Mesendoderm (in vitro differentiated cells): ENCODE measurements around the gene EVI2B.
A peak's percentile ranks its signal among the peaks of the same experiment; 100 is the strongest.
"Not testable (repeated sequence)": the region's sequence is repeated elsewhere in the genome, so short reads cannot be mapped to it uniquely, and the experiment has no call there.

Source experiments
- DNase-seq: peaks from one replicate; pipeline ENCODE4 v3.0.0; 2013
- H2AK5ac ChIP-seq: 2 replicates; pipeline ENCODE4 v1.6.1; 2013; ENCODE audit warnings: low read length, inconsistent platforms
- H2BK120ac ChIP-seq: 2 replicates; pipeline ENCODE4 v1.6.1; 2013; ENCODE audit warnings: low read depth, mild to moderate bottlenecking, low read length, moderate library complexity, mixed read lengths
- H2BK15ac ChIP-seq: replicated peaks from 2 replicates; pipeline ENCODE4 v1.6.1; 2013; ENCODE audit warnings: low read depth, mild to moderate bottlenecking, moderate library complexity
- H2BK5ac ChIP-seq: 2 replicates; pipeline ENCODE4 v1.6.1; 2013; ENCODE audit warnings: low read length, inconsistent platforms
- H3K18ac ChIP-seq: 2 replicates; pipeline ENCODE4 v1.6.1; 2013; ENCODE audit warnings: mild to moderate bottlenecking, low read length, mixed read lengths
- H3K23ac ChIP-seq: one replicate; pipeline ENCODE4 v1.6.1; 2013; ENCODE audit warnings: low read length
- H3K27ac ChIP-seq: 2 replicates; pipeline ENCODE4 v1.5.1; 2013; ENCODE audit warnings: low read depth, mild to moderate bottlenecking, inconsistent platforms, low read length, moderate library complexity
- H3K27me3 ChIP-seq: 2 replicates; pipeline ENCODE4 v1.6.1; 2013; ENCODE audit warnings: low read length, control low read depth, mild to moderate bottlenecking, inconsistent platforms; ENCODE audit not compliant: insufficient read depth, poor library complexity
- H3K36me3 ChIP-seq: 2 replicates; pipeline ENCODE4 v1.6.1; 2013; ENCODE audit warnings: low read length, inconsistent platforms; ENCODE audit not compliant: control insufficient read depth, insufficient read depth
- H3K4ac ChIP-seq: one replicate; pipeline ENCODE4 v1.6.1; 2013; ENCODE audit warnings: low read depth, mild to moderate bottlenecking, low read length, moderate library complexity
- H3K4me1 ChIP-seq: 2 replicates; pipeline ENCODE4 v1.6.1; 2013; ENCODE audit warnings: low read depth, low read length, inconsistent platforms; ENCODE audit not compliant: control insufficient read depth
- H3K4me2 ChIP-seq: 2 replicates; pipeline ENCODE4 v1.6.1; 2013; ENCODE audit warnings: low read length
- H3K4me3 ChIP-seq: 2 replicates; pipeline ENCODE4 v1.5.1; 2013; ENCODE audit warnings: mild to moderate bottlenecking, low read length
- H3K56ac ChIP-seq: one replicate; pipeline ENCODE4 v1.6.1; 2013; ENCODE audit warnings: low read length
- H3K79me1 ChIP-seq: 2 replicates; pipeline ENCODE4 v1.6.1; 2013; ENCODE audit warnings: low read length, inconsistent platforms
- H3K79me2 ChIP-seq: 2 replicates; pipeline ENCODE4 v1.6.1; 2013; ENCODE audit warnings: mild to moderate bottlenecking, low read length; ENCODE audit not compliant: control insufficient read depth, insufficient read depth
- H3K9ac ChIP-seq: 2 replicates; pipeline ENCODE4 v1.6.1; 2013; ENCODE audit warnings: low read length, inconsistent platforms
- H4K5ac ChIP-seq: one replicate; pipeline ENCODE4 v1.6.1; 2013; ENCODE audit warnings: low read length
- H4K8ac ChIP-seq: one replicate; pipeline ENCODE4 v1.6.1; 2013; ENCODE audit warnings: low read depth, mild to moderate bottlenecking, control low read depth, low read length, moderate library complexity
- WGBS: extraction: QIAGEN DNeasy Blood & Tissue Kit; methylation state at CpG from one replicate; pipeline ENCODE4 v1.1.7; 2013; ENCODE audit warnings: low lambda C conversion rate, missing lambda C conversion rate; ENCODE audit not compliant: insufficient coverage; ENCODE audit errors: extremely low coverage; 5-methylcytosine and 5-hydroxymethylcytosine counted together

Gene EVI2B

GRCh38 chr17:31269036-31269577 lies 44.7 kb downstream of the EVI2B start:
- Histone ChIP-seq H3K23ac (no peak overlapping the region), H2BK120ac (no peak overlapping the region)

GRCh38 chr17:31266042-31266441 lies 47.8 kb downstream of the EVI2B start:
- Histone ChIP-seq H3K4ac (no peak overlapping the region), H2BK120ac (no peak overlapping the region), H3K56ac (no peak overlapping the region), H4K5ac (no peak overlapping the region), H3K27me3 (no peaks in the 10 kb centered on the region), H3K4me1 (peaks cover 1% of the 10 kb centered on the region), H3K27ac (no peak overlapping the region), H3K4me3 (no peak overlapping the region), H2BK5ac (no peak overlapping the region), H3K79me2 (no peaks in the 10 kb centered on the region), H3K4me2 (no peak overlapping the region), H3K18ac (no peak overlapping the region), H4K8ac (no peak overlapping the region), H2BK15ac (no peak overlapping the region), H3K23ac (no peak overlapping the region), H3K36me3 (no peaks in the 10 kb centered on the region), H2AK5ac (no peak overlapping the region), H3K9ac (no peak overlapping the region), H3K79me1 (no peaks in the 10 kb centered on the region)
- WGBS = no CpG with 5 or more reads among the region's 2 CpGs
- peak; percentile 45 for DNase-seq

More at GRCh38 chr17:31269036-31269577, 44.7 kb downstream of the EVI2B start:
- H4K8ac ChIP-seq = no peak overlapping the region
- no peaks in the 10 kb centered on the region for H3K27me3 ChIP-seq
- H3K36me3 ChIP-seq = no peaks in the 10 kb centered on the region
- H3K9ac ChIP-seq = no peak overlapping the region
- H3K4ac ChIP-seq = no peak overlapping the region
- WGBS = no CpG with 5 or more reads among the region's 2 CpGs
- H3K56ac ChIP-seq = no peak overlapping the region
- H4K5ac ChIP-seq = no peak overlapping the region
- H3K4me3 ChIP-seq = no peak overlapping the region
- H2BK15ac ChIP-seq = no peak overlapping the region
- no peak overlapping the region for H3K18ac ChIP-seq
- peaks cover 1% of the 10 kb centered on the region for H3K4me1 ChIP-seq
- DNase-seq = no peak
- H2BK5ac ChIP-seq = no peak overlapping the region
- no peak overlapping the region for H3K4me2 ChIP-seq
- no peaks in the 10 kb centered on the region for H3K79me1 ChIP-seq
- H3K27ac ChIP-seq = peak overlapping the region; percentile 7
- no peaks in the 10 kb centered on the region for H3K79me2 ChIP-seq
- no peak overlapping the region for H2AK5ac ChIP-seq

- H3K4me1 ChIP-seq, H3K36me3 ChIP-seq, H3K79me2 ChIP-seq, H3K9ac ChIP-seq, H3K4me2 ChIP-seq, H3K4me3 ChIP-seq, H2BK120ac ChIP-seq, DNase-seq, H3K56ac ChIP-seq, H3K4ac ChIP-seq, H3K79me1 ChIP-seq, H2BK15ac ChIP-seq, H3K27ac ChIP-seq, H4K5ac ChIP-seq, H4K8ac ChIP-seq, H3K18ac ChIP-seq, H2BK5ac ChIP-seq, H2AK5ac ChIP-seq, H3K27me3 ChIP-seq, H3K23ac ChIP-seq: not testable (repeated sequence)
- no CpG with 5 or more reads among the region's 1 CpG for WGBS
Measured at GRCh38 chr17:31262923-31263322, 50.9 kb downstream of the EVI2B start.

- no peak overlapping the region for H3K18ac ChIP-seq
- H3K4ac ChIP-seq = no peak overlapping the region
- H3K79me1 ChIP-seq = no peaks in the 10 kb centered on the region
- no peaks in the 10 kb centered on the region for H3K79me2 ChIP-seq
- H3K36me3 ChIP-seq = no peaks in the 10 kb centered on the region
- H2BK15ac ChIP-seq = no peak overlapping the region
- no peak overlapping the region for H4K5ac ChIP-seq
- H2AK5ac ChIP-seq = no peak overlapping the region
- no peak overlapping the region for H3K9ac ChIP-seq
- H3K4me1 ChIP-seq = no peaks in the 10 kb centered on the region
- H3K27me3 ChIP-seq = no peaks in the 10 kb centered on the region
- no peak for DNase-seq
- no peak overlapping the region for H3K27ac ChIP-seq
- no peak overlapping the region for H3K4me2 ChIP-seq
- no CpG with 5 or more reads among the region's 1 CpG for WGBS
- no peak overlapping the region for H3K4me3 ChIP-seq
- no peak overlapping the region for H4K8ac ChIP-seq
- H3K23ac ChIP-seq = no peak overlapping the region
- no peak overlapping the region for H2BK5ac ChIP-seq
- no peak overlapping the region for H3K56ac ChIP-seq
- no peak overlapping the region for H2BK120ac ChIP-seq
Measured at GRCh38 chr17:31261601-31262000, 52.3 kb downstream of the EVI2B start.

- H3K18ac ChIP-seq = no peak overlapping the region
- no peaks in the 10 kb centered on the region for H3K79me1 ChIP-seq
- no peak overlapping the region for H4K5ac ChIP-seq
- no peak overlapping the region for H2BK5ac ChIP-seq
- no peaks in the 10 kb centered on the region for H3K79me2 ChIP-seq
- no peaks in the 10 kb centered on the region for H3K27me3 ChIP-seq
- no peak for DNase-seq
- no peak overlapping the region for H2BK15ac ChIP-seq
- no peak overlapping the region for H2AK5ac ChIP-seq
- WGBS = no CpG with 5 or more reads among the region's 3 CpGs
- H3K4me1 ChIP-seq = no peaks in the 10 kb centered on the region
- H3K23ac ChIP-seq = no peak overlapping the region
- no peak overlapping the region for H3K4me3 ChIP-seq
- H2BK120ac ChIP-seq = no peak overlapping the region
- no peak overlapping the region for H3K56ac ChIP-seq
- H3K4me2 ChIP-seq = no peak overlapping the region
- H3K9ac ChIP-seq = no peak overlapping the region
- no peak overlapping the region for H4K8ac ChIP-seq
- no peak overlapping the region for H3K27ac ChIP-seq
- no peak overlapping the region for H3K4ac ChIP-seq
- H3K36me3 ChIP-seq = no peaks in the 10 kb centered on the region
Measured at GRCh38 chr17:31260151-31260550, 53.7 kb downstream of the EVI2B start.

GRCh38 chr17:31256936-31257335 lies 56.9 kb downstream of the EVI2B start:
- no CpG with 5 or more reads among the region's 3 CpGs for WGBS

More at GRCh38 chr17:31256936-31257335, 56.9 kb downstream of the EVI2B start:
- Histone ChIP-seq H2BK120ac (no peak overlapping the region), H3K79me1 (no peaks in the 10 kb centered on the region), H2BK15ac (no peak overlapping the region), H3K56ac (no peak overlapping the region), H3K23ac (no peak overlapping the region), H3K9ac (no peak overlapping the region), H3K79me2 (no peaks in the 10 kb centered on the region), H3K4me2 (no peak overlapping the region), H3K4me3 (no peak overlapping the region), H3K4ac (no peak overlapping the region), H4K5ac (no peak overlapping the region), H3K27ac (no peak overlapping the region), H2BK5ac (no peak overlapping the region), H4K8ac (no peak overlapping the region), H2AK5ac (no peak overlapping the region), H3K27me3 (no peaks in the 10 kb centered on the region), H3K4me1 (no peaks in the 10 kb centered on the region), H3K18ac (no peak overlapping the region), H3K36me3 (no peaks in the 10 kb centered on the region)
- DNase-seq = no peak
